Measurements from ENCODE around the gene ZNF469. TPM values are rescaled to one million over a fixed set of nuclear protein-coding genes. Genes with fewer than 3 reads are reported as not detected.

ZNF469 gene
- total RNA-seq, 6 donors from 2014 or later: 0.98 to 4.2 (median 2.4) TPM

GRCh38 chr16:88415713-88416323 lies 33.1 kb downstream of the ZNF469 start:
- 74 to 85% methylated on average over 16 to 29 of the region's 29 CpGs for WGBS, 2 donors
- Histone ChIP-seq H3K27me3 (no peaks in the 10 kb centered on the region), H3K36me3 (no peaks in the 10 kb centered on the region), H3K9me3 (no peaks in the 10 kb centered on the region), H3K4me1 (no peaks in the 10 kb centered on the region), H3K27ac (no peak overlapping the region), H3K4me3 (no peak overlapping the region)
- no peak for TF ChIP-seq POLR2A (IDR thresholded peaks at IDR 0.05)
- TF ChIP-seq CTCF (IDR thresholded peaks at IDR 0.05): no peak
- no peak for TF ChIP-seq POLR2AphosphoS5 (IDR thresholded peaks at IDR 0.05)
- no peak for TF ChIP-seq EP300 (IDR thresholded peaks at IDR 0.05)
- DNase-seq (peak in 1 of 2 donors; percentile 59), ATAC-seq (ENCODE audit: low FRiP score in 2 of 2) (no peak)

GRCh38 chr16:88416686-88417085 lies 33.9 kb downstream of the ZNF469 start:
- H3K36me3 ChIP-seq: no peaks in the 10 kb centered on the region
- H3K27ac ChIP-seq: no peak overlapping the region
- no peak overlapping the region for H3K4me3 ChIP-seq
- no peaks in the 10 kb centered on the region for H3K9me3 ChIP-seq
- H3K27me3 ChIP-seq: no peaks in the 10 kb centered on the region
- ATAC-seq (ENCODE audit: low FRiP score in 2 of 2): no peak
- no peak for TF ChIP-seq CTCF (IDR thresholded peaks at IDR 0.05)
- TF ChIP-seq POLR2AphosphoS5 (IDR thresholded peaks at IDR 0.05): no peak
- no peak for TF ChIP-seq POLR2A (IDR thresholded peaks at IDR 0.05)
- TF ChIP-seq EP300 (IDR thresholded peaks at IDR 0.05): no peak
- no peaks in the 10 kb centered on the region for H3K4me1 ChIP-seq
- peak in 1 of 2 donors; percentile 79 for DNase-seq
- 90 to 92% methylated on average over 5 to 17 of the region's 17 CpGs for WGBS, 2 donors

- ATAC-seq (ENCODE audit: low FRiP score in 2 of 2) (no peak), DNase-seq (peak in 1 of 2 donors; percentile 34)
- H3K4me1 ChIP-seq: no peaks in the 10 kb centered on the region
- no peaks in the 10 kb centered on the region for H3K36me3 ChIP-seq
- 66 to 77% methylated on average over 6 to 17 of the region's 17 CpGs for WGBS, 2 donors
- H3K27ac ChIP-seq: no peak overlapping the region
- no peak overlapping the region for H3K4me3 ChIP-seq
- no peaks in the 10 kb centered on the region for H3K27me3 ChIP-seq
- TF ChIP-seq EP300 (IDR thresholded peaks at IDR 0.05): no peak
- TF ChIP-seq POLR2AphosphoS5 (IDR thresholded peaks at IDR 0.05): no peak
- no peak for TF ChIP-seq POLR2A (IDR thresholded peaks at IDR 0.05)
- TF ChIP-seq CTCF (IDR thresholded peaks at IDR 0.05): no peak
- no peaks in the 10 kb centered on the region for H3K9me3 ChIP-seq
Measured at GRCh38 chr16:88417684-88418476, 35.1 kb downstream of the ZNF469 start.

- no peak for TF ChIP-seq POLR2A (IDR thresholded peaks at IDR 0.05)
- Histone ChIP-seq H3K4me1 (no peaks in the 10 kb centered on the region), H3K36me3 (no peaks in the 10 kb centered on the region), H3K27me3 (no peaks in the 10 kb centered on the region), H3K4me3 (no peak overlapping the region), H3K9me3 (no peaks in the 10 kb centered on the region), H3K27ac (no peak overlapping the region)
- WGBS, 2 donors: 73 to 75% methylated on average over 12 to 18 of the region's 18 CpGs
- ATAC-seq (ENCODE audit: low FRiP score in 2 of 2): no peak
- peak in 1 of 2 donors; percentile 72 for DNase-seq
Measured at GRCh38 chr16:88418869-88419268, 36.1 kb downstream of the ZNF469 start.

- H3K4me1 ChIP-seq: no peaks in the 10 kb centered on the region
- H3K27me3 ChIP-seq: no peaks in the 10 kb centered on the region
- H3K4me3 ChIP-seq: no peak overlapping the region
- WGBS, 2 donors: 88% methylated on average over 10 of the region's 10 CpGs; no CpG with 5 or more reads in 1 of the 2 donors
- TF ChIP-seq POLR2AphosphoS5 (IDR thresholded peaks at IDR 0.05) (no peak), EP300 (IDR thresholded peaks at IDR 0.05) (no peak), POLR2A (IDR thresholded peaks at IDR 0.05) (no peak), CTCF (IDR thresholded peaks at IDR 0.05) (no peak)
- no peaks in the 10 kb centered on the region for H3K9me3 ChIP-seq
- no peaks in the 10 kb centered on the region for H3K36me3 ChIP-seq
- ATAC-seq (ENCODE audit: low FRiP score in 2 of 2) (no peak), DNase-seq (peak in 1 of 2 donors; percentile 63)
- H3K27ac ChIP-seq: no peak overlapping the region
Measured at GRCh38 chr16:88419790-88420189, 37.0 kb downstream of the ZNF469 start.

Data from upper lobe of left lung (tissue), 6 donors.